Astrocyte of the spinal cord (primary cell): ENCODE data around the gene SMCO3.

Source experiments
- DNase-seq: peaks from one replicate; pipeline ENCODE4 v3.0.0; 2011; ENCODE audit warnings: low read depth, low spot score
- H3K4me3 ChIP-seq: 2 replicates; pipeline ENCODE4 v1.5.1; 2011; ENCODE audit warnings: low read depth, mild to moderate bottlenecking, low read length, moderate library complexity
- in situ Hi-C: cut with HindIII; loops from 2 replicates; pipeline ENCODE4 v1.10.0; 2017; ENCODE audit warnings: low sequenced_read_pairs
- TF ChIP-seq, protein P1 (sequence below): IDR thresholded peaks from 2 replicates; pipeline ENCODE4 v1.5.1; 2012; ENCODE audit warnings: low read depth, mild to moderate bottlenecking, low read length, inconsistent platforms

SMCO3 gene

DNA sequence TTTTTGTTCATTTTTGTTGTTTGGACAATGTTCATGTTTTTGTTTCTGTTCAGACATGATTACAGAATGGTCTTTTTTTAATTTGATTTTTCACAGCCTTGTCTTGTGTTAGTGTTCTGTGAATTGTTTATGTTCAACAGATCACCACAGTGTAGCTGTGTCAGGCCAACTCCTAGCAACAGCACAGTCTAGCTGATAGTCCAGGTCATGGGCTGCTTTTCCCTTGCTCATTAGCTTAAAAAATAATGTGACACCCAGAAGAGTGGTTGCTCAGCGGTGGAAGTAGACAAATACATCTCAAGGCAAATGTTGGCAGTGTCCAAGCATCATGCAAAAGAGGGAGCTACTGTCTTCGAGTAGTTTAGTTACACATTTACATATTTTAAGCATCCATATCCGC is 33.1 kb downstream of the SMCO3 start:
- DNase-seq = no peak
- TF ChIP-seq, protein P1, sequence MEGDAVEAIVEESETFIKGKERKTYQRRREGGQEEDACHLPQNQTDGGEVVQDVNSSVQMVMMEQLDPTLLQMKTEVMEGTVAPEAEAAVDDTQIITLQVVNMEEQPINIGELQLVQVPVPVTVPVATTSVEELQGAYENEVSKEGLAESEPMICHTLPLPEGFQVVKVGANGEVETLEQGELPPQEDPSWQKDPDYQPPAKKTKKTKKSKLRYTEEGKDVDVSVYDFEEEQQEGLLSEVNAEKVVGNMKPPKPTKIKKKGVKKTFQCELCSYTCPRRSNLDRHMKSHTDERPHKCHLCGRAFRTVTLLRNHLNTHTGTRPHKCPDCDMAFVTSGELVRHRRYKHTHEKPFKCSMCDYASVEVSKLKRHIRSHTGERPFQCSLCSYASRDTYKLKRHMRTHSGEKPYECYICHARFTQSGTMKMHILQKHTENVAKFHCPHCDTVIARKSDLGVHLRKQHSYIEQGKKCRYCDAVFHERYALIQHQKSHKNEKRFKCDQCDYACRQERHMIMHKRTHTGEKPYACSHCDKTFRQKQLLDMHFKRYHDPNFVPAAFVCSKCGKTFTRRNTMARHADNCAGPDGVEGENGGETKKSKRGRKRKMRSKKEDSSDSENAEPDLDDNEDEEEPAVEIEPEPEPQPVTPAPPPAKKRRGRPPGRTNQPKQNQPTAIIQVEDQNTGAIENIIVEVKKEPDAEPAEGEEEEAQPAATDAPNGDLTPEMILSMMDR = no peak
- in situ Hi-C loops = no loop called here
- no peak overlapping the region for H3K4me3 ChIP-seq

GRCh38 chr12:14779834-14780233 is 34.1 kb downstream of the SMCO3 start:
- H3K4me3 ChIP-seq = no peak overlapping the region
- in situ Hi-C loops = no loop called here
- DNase-seq = no peak
- TF ChIP-seq, protein P1 = no peak

DNA sequence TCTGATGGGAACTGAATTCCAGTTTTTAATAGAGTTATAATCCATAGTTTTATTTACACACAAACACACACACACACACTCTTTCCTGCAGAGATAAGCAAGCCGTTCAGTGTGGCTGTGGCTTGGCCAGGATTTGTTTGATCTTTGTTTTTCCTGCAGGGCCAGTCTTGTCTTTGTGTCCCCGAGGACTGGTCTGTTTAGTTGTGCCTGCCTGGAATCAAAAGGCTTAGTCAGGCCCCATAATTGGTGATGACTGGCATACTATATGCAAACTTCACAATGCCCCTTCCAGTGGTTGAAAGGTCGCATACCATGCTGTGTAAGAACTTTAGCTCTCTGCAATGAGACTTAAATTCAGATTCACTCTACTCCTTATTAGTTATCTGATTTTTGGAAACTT is 36.7 kb downstream of the SMCO3 start:
- no peak overlapping the region for H3K4me3 ChIP-seq
- no peak for DNase-seq
- in situ Hi-C loops = no loop called here
- TF ChIP-seq, protein P1 = no peak

GRCh38 chr12:14776236-14776961 is 37.6 kb downstream of the SMCO3 start:
- no peak for DNase-seq
- in situ Hi-C loops = no loop called here
- TF ChIP-seq, protein P1 = peak; percentile 18
- H3K4me3 ChIP-seq = no peak overlapping the region

DNA sequence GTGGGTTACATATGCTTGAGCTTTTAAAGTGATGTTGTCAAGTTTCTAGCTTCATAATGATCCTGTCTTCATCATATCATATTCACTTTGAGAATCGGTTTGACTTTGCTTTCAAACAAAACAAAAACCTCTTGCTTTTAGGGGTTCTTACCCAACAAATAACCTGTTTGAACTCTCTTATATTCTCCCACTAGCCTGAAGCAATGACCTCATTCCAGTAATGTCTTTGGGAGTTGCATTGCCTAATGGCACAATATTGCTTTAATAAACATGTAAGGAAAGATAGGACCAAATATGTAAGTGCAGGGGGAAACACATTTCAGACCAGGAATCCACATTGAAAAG is 38.4 kb downstream of the SMCO3 start:
- TF ChIP-seq, protein P1 = no peak
- in situ Hi-C loops = no loop called here
- DNase-seq = no peak
- peak overlapping the region; percentile 86 for H3K4me3 ChIP-seq

DNA sequence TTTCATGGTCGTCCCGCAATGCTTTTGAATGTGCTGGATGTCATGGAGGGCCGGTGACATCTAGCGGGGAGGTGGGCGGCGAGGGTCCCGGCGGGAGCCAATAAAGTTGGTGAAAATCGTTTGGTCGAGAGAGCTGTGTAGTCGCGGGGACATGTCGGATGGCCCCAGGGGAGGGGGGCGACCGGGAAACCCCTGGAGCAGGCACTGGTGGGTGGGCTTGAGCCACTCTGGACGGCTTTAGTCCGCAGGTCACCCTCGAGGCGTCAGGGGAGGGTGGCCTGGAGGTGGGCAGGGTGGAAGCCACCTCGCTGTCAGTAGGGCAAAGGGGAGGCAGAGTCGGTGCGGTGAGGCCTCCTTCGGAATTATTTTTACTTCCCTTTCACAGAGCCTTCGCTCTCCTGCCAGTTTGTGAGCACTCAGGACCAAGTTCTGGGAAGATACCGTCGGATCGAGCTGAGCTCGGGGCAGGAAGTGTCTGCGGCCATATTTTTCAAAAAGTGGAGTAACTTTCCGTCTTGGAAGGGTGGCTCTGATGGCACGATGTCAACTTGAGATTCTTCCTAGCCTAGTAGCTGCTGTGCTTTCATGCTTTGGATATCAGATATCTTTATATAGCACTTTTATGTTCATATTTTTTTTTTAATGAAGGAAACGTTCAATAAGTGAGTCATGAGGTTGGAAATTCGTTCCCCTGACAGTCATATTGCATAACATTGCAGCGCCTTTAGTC is 38.9 kb downstream of the SMCO3 start:
- in situ Hi-C loops = no loop called here
- peak; percentile 59 for DNase-seq
- TF ChIP-seq, protein P1 = no peak
- H3K4me3 ChIP-seq = peak overlapping the region; percentile 86
